ENCODE measurements around the gene KRT13. TPM values are rescaled to one million over a fixed set of nuclear protein-coding genes. Genes with fewer than 3 reads are reported as not detected.

KRT13 gene
- total RNA-seq, 2 donors from 2014 or later: not detected

DNA sequence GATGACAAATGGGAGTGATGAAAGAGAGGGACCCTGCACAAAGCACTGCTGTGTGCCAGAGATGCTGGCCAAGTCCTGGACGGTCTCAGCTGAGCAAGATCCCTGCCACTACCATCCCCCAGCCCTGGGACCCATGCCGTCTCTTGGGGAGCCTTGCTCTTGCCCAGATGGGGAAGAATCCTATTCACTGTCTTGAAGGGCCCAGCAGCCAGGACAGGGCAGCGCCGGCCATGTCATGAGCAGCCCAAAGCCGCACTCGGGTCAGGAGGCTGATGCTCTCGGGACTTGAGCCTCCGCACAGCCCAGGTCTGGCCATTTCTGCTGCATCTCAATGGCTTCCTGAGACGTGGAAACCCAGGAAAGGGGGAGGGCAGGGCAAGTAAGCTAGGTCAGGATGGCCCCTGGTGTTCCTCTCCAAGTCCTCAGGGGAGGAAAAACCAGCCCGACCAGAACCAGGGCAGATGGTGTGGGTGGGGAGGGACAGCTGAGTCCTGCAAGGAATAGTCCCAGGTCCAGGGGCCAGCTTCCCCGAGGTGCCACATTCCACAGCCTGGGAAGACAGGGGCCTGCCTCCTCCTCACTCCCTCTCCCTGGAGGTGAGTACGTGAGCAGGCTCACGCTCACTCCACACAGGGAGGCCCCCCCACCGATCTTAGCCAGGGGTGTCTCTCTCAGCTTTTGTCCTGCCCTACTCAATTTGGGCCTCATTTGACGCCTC, 30.5 kb upstream of the KRT13 start:
- Histone ChIP-seq H3K36me3 (replicated peaks in 1 of 2; ENCODE audit: insufficient read depth in 1 of 2, low read depth in 2 of 2) (no peaks in the 10 kb centered on the region), H3K4me3 (no peak overlapping the region), H3K27me3 (no peaks in the 10 kb centered on the region), H3K4me1 (no peaks in the 10 kb centered on the region), H3K27ac (no peak overlapping the region), H3K9me3 (no peaks in the 10 kb centered on the region)
- DNase-seq (no peak), ATAC-seq (no peak)
- TF ChIP-seq POLR2A (IDR thresholded peaks at IDR 0.05): no peak
- TF ChIP-seq, protein P1, sequence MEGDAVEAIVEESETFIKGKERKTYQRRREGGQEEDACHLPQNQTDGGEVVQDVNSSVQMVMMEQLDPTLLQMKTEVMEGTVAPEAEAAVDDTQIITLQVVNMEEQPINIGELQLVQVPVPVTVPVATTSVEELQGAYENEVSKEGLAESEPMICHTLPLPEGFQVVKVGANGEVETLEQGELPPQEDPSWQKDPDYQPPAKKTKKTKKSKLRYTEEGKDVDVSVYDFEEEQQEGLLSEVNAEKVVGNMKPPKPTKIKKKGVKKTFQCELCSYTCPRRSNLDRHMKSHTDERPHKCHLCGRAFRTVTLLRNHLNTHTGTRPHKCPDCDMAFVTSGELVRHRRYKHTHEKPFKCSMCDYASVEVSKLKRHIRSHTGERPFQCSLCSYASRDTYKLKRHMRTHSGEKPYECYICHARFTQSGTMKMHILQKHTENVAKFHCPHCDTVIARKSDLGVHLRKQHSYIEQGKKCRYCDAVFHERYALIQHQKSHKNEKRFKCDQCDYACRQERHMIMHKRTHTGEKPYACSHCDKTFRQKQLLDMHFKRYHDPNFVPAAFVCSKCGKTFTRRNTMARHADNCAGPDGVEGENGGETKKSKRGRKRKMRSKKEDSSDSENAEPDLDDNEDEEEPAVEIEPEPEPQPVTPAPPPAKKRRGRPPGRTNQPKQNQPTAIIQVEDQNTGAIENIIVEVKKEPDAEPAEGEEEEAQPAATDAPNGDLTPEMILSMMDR (IDR thresholded peaks at IDR 0.05): no peak
- WGBS, 2 donors: 22 to 63% methylated on average over 4 to 14 of the region's 15 CpGs
- intact Hi-C loops (cut with DNase I): no loop called here

DNA sequence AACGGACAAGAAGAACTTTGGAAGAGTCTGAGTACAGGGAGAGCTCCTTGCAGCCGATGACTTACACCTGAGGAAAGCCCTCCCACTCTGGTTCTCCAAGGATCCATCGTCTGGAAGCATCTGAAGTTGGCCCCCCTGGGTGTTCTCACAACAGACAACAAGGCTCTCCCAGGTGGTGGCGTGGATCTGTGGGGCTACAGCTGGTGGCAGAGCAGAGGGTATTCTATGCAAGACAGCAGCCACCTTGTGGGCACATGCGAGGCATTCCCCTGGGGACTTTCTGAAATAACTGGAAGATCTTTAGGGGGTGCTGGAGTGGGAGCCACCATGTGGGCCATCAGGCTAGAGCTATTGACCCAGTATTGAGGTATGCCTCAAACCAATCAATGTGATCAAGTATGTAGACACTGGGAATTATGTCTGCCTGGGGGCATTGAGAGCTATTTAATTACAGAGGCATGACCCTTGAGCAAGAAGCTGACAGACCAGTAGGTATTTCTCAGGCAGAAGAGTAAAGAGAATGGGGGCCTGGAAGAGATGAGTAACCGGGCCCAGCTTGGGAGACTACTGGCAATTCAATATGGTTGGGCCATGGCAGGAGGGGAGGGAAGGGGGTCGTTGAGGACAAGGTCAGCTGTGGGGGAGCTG, 29.6 kb upstream of the KRT13 start:
- ATAC-seq: no peak
- TF ChIP-seq POLR2A (IDR thresholded peaks at IDR 0.05): no peak
- TF ChIP-seq, protein P1 (IDR thresholded peaks at IDR 0.05): no peak
- Histone ChIP-seq H3K4me1 (peaks cover 4% of the 10 kb centered on the region), H3K36me3 (replicated peaks in 1 of 2; ENCODE audit: insufficient read depth in 1 of 2, low read depth in 2 of 2) (no peaks in the 10 kb centered on the region), H3K4me3 (no peak overlapping the region), H3K9me3 (no peaks in the 10 kb centered on the region), H3K27me3 (no peaks in the 10 kb centered on the region), H3K27ac (no peak overlapping the region)
- no peak for DNase-seq
- 46 to 57% methylated on average over 4 to 7 of the region's 7 CpGs for WGBS, 2 donors
- intact Hi-C loops (cut with DNase I): no loop called here

DNA sequence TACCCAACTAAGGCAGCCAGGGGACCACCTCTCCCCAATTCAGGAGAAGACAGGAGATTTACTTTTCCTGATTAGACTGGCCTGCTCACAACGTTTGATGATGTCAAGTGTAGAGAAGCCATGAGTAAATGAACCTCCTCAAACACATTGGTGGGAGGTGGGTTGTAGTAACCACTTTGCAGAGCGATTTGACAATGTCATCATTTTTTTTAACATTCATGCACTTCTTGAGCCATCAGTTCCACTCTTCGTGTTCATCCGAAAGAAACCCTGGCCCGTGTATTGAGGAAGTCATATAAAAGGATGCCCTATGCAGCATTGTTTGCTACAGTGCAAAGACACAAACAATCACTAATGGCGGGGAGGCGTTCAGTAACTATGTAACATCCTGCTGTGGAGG, 28.2 kb upstream of the KRT13 start:
- intact Hi-C loops (cut with DNase I): no loop called here
- H3K4me3 ChIP-seq: no peak overlapping the region
- H3K9me3 ChIP-seq: no peaks in the 10 kb centered on the region
- TF ChIP-seq POLR2A (IDR thresholded peaks at IDR 0.05): no peak
- TF ChIP-seq, protein P1 (IDR thresholded peaks at IDR 0.05): no peak
- H3K27ac ChIP-seq: no peak overlapping the region
- WGBS, 2 donors: 67 to 73% methylated on average over 7 of the region's 7 CpGs
- H3K27me3 ChIP-seq: no peaks in the 10 kb centered on the region
- DNase-seq (no peak), ATAC-seq (no peak)
- H3K4me1 ChIP-seq: peaks cover 14% of the 10 kb centered on the region
- no peaks in the 10 kb centered on the region for H3K36me3 ChIP-seq (replicated peaks in 1 of 2; ENCODE audit: insufficient read depth in 1 of 2, low read depth in 2 of 2)

DNA sequence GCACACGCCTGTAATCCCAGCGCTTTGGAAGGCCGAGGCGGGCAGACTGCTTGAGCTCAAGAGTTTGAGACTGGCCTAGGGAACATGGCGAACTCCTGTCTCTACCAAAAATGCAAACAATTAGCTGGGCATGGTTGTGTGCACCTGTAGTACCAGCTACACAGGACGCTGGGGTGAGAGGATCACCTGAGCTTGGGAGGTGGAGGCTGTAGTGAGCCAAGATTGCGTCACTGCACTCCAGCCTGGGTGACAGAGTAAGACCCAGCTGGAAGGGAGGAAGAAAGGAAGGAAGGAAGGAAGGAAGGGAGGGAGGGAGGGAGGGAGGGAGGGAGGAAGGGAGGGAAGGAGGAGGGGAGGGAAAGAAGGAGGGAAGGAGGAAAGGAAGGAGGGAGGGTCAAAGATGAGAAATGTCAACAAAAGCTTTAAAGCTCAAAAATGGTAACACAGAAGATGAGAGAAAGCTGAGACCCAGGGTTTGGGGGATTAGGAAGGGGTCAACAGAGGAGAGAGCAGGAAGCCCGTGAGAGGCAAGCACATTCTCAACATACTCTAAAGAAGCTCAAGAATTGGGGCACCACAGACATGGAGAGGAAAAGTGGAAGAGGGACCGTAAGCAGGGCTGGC, 27.6 kb upstream of the KRT13 start:
- Histone ChIP-seq H3K9me3 (no peaks in the 10 kb centered on the region), H3K27ac (no peak overlapping the region), H3K4me3 (no peak overlapping the region), H3K4me1 (peaks cover 15% of the 10 kb centered on the region), H3K36me3 (replicated peaks in 1 of 2; ENCODE audit: insufficient read depth in 1 of 2, low read depth in 2 of 2) (no peaks in the 10 kb centered on the region), H3K27me3 (peaks cover 0 to under 1% of the 10 kb centered on the region in 2 donors)
- DNase-seq: no peak
- intact Hi-C loops (cut with DNase I): no loop called here
- 65 to 78% methylated on average over 9 of the region's 9 CpGs for WGBS, 2 donors
- no peak for ATAC-seq
- TF ChIP-seq, protein P1 (IDR thresholded peaks at IDR 0.05): no peak
- no peak for TF ChIP-seq POLR2A (IDR thresholded peaks at IDR 0.05)

All from body of pancreas (tissue), 4 donors.